ENCODE measurements around the gene DLGAP1.

DNA sequence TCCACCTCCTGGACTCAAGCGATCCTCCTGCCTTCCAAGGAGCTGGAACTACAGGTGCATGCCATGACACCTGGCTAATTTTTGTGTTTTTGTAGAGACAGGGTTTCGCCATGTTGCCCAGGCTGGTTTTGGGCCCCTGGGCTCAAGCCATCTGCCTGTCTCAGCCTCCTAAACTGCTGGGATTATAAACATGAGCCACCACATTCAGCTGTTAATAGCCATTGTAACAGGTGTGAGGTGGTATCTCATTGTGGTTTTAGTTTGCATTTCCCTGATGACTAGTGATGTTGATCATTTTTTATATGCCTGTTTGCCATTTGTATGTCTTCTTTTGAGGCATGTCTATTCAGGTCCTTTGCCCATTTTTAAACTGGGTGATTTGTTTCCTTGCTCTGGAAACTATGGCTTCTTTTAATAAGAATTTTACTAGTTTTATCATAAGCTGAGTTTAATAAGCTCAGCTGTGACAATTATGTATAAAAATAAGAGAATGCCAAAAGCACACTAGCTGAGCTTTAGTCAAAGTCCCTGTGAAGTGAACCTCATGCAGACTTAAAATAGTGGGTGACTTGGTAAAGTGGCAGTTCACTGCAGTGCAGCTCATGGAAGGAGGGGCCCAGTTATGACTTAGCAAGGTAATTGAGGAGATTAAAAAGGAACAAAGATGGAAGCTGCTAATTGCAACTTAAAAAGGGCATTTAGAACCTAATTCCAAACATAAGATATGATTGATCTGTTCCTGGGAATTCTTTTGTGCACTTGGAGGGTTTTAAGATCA is 540.1 kb downstream of the DLGAP1 start:
- no peak for TF ChIP-seq CTCF (IDR thresholded peaks at IDR 0.05)
- no peak for TF ChIP-seq POLR2A (IDR thresholded peaks at IDR 0.05)
